HFFc6 (cell line): ENCODE measurements around the gene PPP1R12B. TPM values are rescaled to one million over a fixed set of nuclear protein-coding genes. Genes with fewer than 3 reads are reported as not detected.
"Not testable (repeated sequence)": the region's sequence is repeated elsewhere in the genome, so short reads cannot be mapped to it uniquely, and the experiment has no call there.

ENCODE experiments used
- DNase-seq: peaks from one replicate; pipeline ENCODE4 v3.0.0-alpha.2; 2018
- H3K27ac Mint-ChIP-seq: 2 replicates; pipeline ENCODE4 v1.8.0; 2020; ENCODE audit warnings: mild to moderate bottlenecking, mixed read lengths
- H3K27me3 Mint-ChIP-seq: 2 replicates; pipeline ENCODE4 v1.8.0; 2021; ENCODE audit warnings: mild to moderate bottlenecking, moderate library complexity, mixed read lengths; ENCODE audit not compliant: insufficient read depth
- H3K36me3 Mint-ChIP-seq: 2 replicates; pipeline ENCODE4 v1.8.0; 2021; ENCODE audit warnings: low read depth, mixed read lengths
- H3K4me1 Mint-ChIP-seq: 2 replicates; pipeline ENCODE4 v1.8.0; 2020; ENCODE audit warnings: low read depth, mixed read lengths
- H3K4me3 Mint-ChIP-seq: 2 replicates; pipeline ENCODE4 v1.8.0; 2020; ENCODE audit warnings: mild to moderate bottlenecking, moderate library complexity, mixed read lengths
- H3K9me3 Mint-ChIP-seq: 2 replicates; pipeline ENCODE4 v1.8.0; 2020; ENCODE audit warnings: mild to moderate bottlenecking, mixed read lengths
- total RNA-seq, 6 experiments: library from RNA; stranded (reverse); fragmentation: NEBNext Ultra II Directional; extraction: Animal tissue kit (Norgen Biotek cat#: 25700); gene quantifications; 2 replicates in 1 of 6; 3 replicates in 5 of 6; pipeline ENCODE4 v1.2.3, GENCODE V29; 2021
- TF ChIP-seq, protein P1 (sequence below): fragments of 200-600 bp; sonication (generic); IDR thresholded peaks from 2 replicates; pipeline ENCODE4 v1.5.0; 2021; ENCODE audit warnings: antibody characterized with exemption, mild to moderate bottlenecking

The PPP1R12B gene
- total RNA-seq, 6 experiments from 2014 or later = 5.3 to 9.9 (median 6.9) TPM

DNA sequence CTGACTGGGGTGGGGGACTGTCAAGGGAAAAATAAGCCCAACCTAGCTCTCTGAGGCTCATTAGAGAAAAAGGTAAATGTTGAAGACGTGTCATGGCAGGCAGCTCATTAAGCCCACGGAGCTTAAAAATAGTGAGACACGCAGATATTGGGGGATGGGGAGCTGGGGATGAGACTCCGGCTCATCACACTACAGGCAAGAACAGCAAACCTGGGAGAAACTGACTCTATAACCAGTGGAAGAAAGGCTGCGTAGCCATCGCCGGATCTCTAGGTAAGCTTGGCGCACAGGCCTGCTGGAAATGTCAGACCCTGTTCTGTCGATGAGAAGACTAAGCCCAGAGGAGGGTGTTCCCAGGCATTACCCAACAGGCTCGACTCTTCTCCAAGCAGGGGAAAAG is 283.7 kb downstream of the PPP1R12B start:
- TF ChIP-seq, protein P1, sequence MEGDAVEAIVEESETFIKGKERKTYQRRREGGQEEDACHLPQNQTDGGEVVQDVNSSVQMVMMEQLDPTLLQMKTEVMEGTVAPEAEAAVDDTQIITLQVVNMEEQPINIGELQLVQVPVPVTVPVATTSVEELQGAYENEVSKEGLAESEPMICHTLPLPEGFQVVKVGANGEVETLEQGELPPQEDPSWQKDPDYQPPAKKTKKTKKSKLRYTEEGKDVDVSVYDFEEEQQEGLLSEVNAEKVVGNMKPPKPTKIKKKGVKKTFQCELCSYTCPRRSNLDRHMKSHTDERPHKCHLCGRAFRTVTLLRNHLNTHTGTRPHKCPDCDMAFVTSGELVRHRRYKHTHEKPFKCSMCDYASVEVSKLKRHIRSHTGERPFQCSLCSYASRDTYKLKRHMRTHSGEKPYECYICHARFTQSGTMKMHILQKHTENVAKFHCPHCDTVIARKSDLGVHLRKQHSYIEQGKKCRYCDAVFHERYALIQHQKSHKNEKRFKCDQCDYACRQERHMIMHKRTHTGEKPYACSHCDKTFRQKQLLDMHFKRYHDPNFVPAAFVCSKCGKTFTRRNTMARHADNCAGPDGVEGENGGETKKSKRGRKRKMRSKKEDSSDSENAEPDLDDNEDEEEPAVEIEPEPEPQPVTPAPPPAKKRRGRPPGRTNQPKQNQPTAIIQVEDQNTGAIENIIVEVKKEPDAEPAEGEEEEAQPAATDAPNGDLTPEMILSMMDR = no peak
- no peaks in the 10 kb centered on the region for H3K36me3 Mint-ChIP-seq
- no peak overlapping the region for H3K27ac Mint-ChIP-seq
- H3K4me1 Mint-ChIP-seq = no peaks in the 10 kb centered on the region
- H3K4me3 Mint-ChIP-seq = no peak overlapping the region
- H3K9me3 Mint-ChIP-seq = no peaks in the 10 kb centered on the region
- peaks cover 49% of the 10 kb centered on the region for H3K27me3 Mint-ChIP-seq
- no peak for DNase-seq

DNA sequence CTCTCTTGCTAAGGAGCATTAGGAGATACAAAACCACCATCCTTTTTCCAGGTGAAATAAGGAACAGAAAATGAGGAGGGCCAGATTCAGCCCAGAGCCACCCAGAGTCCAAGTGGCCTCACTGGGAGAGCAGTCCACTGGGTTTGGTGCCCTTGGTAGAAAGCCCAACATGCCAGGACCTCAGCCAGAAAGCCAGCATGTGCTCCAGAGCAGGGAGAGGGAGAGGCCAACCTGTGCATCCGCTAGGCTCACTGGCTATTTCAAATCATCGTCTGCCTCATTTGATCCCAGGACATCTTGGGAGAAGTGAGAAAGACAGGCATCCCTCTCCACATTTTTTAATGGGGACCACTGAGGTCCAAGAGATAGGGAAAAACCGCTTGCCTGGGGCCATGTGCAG is 287.7 kb downstream of the PPP1R12B start:
- peaks cover 62% of the 10 kb centered on the region for H3K27me3 Mint-ChIP-seq
- peaks cover 31% of the 10 kb centered on the region for H3K4me1 Mint-ChIP-seq
- H3K4me3 Mint-ChIP-seq, DNase-seq, H3K36me3 Mint-ChIP-seq, H3K27ac Mint-ChIP-seq, H3K9me3 Mint-ChIP-seq: not testable (repeated sequence)

DNA sequence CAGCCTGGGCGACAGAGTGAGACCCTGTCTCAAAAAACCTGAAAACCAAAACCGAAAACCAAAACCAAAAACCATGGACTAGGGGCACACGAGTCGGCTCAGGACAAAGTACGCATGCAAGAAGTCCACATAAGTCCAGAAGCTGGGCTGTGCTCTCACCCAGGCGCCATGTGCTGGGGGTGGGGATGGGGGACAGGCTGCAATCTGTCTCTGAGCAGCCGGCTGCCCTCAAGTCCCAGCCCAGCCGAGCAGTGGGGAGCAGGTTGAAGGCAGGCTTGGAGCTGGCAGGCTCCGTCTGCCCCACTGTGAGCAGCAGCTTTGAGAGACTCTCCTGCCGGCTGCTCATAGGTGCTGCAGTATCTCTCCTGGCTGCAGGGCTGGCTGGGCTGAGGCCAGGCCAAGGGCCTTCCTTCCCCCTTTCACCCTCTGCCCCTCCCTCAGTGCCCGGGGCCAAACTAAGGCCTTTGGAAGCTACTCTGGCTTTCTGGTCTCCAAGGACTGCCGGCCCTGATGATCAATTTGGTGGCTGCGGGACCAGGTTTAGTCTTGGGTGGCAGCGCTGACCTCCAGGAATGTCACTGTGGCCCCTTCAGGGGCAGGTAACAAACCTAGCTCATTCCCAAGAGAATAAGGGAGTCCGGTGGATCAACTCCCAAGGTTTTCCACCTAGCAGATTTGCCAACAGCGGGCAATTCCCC is 289.0 kb downstream of the PPP1R12B start:
- not testable (repeated sequence) for H3K9me3 Mint-ChIP-seq
- H3K27me3 Mint-ChIP-seq = peaks cover 59% of the 10 kb centered on the region

DNA sequence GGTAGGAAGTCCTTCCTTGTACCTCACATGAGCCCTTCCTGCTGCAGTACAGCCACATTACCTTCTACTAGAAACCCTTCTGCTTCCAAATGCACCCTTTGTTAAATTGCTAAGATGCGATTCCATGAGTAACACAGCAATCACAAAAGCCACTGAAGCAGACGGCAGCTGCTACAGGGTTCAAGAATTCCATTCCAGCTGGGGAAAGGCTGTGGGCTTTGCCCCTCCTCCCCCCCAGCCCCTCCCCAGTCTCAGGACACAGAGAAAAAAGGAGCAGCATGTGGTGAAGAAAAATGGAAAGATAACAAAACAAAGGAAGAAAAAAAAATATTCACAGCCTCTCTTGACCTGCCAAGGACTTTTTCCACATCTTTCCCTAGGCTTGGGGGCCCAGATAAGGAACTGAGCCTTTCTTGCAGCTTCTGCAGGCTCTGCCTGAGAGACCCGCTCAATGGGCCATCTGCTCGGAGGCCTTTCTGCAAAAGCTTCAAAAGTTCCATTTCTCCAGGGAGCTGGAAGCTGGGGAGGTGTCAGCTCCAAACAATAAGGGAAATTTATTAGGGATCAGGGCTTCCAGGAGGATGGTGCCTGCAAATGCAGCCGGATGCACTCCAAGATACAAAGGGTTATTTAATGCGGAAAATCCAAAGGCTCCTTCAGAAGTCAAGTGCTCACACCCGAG is 289.7 kb downstream of the PPP1R12B start:
- no peak for DNase-seq
- Mint-ChIP-seq H3K9me3 (no peaks in the 10 kb centered on the region), H3K4me3 (no peak overlapping the region), H3K27ac (no peak overlapping the region), H3K27me3 (peaks cover 62% of the 10 kb centered on the region), H3K36me3 (no peaks in the 10 kb centered on the region), H3K4me1 (peaks cover 31% of the 10 kb centered on the region)
- TF ChIP-seq, protein P1 = no peak

More for the DNA sequence above, 289.0 kb downstream of the PPP1R12B start:
- not testable (repeated sequence) for H3K36me3 Mint-ChIP-seq, H3K4me3 Mint-ChIP-seq, H3K27ac Mint-ChIP-seq, DNase-seq
- peaks cover 31% of the 10 kb centered on the region for H3K4me1 Mint-ChIP-seq

DNA sequence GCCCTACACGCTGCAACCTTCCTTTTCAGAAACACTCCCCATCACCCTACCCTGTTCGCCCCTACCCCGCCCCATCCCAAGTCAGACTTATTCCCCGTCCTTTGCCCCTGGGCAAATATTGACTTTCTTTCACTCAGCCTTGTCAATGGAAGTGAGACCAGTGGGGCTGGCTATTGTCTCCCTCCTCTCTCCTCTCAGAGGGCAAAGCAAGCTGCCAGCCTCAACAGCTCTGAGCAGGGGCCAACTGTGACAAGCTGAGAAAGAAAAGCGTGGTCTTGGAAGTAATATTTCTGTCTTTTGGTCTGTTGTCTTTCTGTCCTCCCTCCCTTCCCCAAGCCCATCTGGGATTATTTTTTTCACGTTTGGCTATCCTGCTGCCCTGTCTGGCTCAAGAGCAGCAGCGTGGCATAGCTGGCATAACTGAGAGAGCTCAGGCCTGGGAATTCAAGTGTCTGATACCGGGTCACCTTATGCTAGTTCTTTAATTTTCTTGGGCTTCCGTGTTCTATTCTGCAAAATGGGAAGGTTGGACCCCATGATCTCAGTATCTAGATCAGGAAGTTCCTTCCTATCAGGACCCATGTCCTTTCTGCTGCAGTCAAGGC is 290.3 kb downstream of the PPP1R12B start:
- H3K4me3 Mint-ChIP-seq = peak overlapping the region; percentile 45
- peaks cover 61% of the 10 kb centered on the region for H3K27me3 Mint-ChIP-seq
- H3K9me3 Mint-ChIP-seq, DNase-seq, H3K36me3 Mint-ChIP-seq, H3K27ac Mint-ChIP-seq: not testable (repeated sequence)
- peaks cover 31% of the 10 kb centered on the region for H3K4me1 Mint-ChIP-seq

DNA sequence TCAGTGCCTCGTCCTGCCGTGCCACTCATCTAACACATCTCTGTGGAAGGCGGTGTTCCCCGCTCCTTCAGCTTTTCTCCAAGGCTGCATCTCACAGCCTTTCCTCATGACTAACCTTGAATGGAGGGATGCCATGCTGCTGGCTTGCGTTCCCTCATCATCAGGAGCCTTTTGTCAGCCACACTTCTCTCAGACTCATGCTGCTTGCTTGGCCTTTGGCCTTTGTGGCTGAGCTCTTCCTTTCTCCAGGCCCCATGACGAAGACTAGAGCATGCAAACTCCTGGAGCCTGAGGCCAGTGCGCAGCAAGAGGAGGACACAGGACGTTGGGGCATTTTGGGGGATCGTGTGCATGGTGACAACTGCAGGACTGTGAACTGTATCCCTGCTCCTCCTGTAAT is 291.0 kb downstream of the PPP1R12B start:
- Mint-ChIP-seq H3K27me3 (peaks cover 67% of the 10 kb centered on the region), H3K9me3 (no peaks in the 10 kb centered on the region), H3K27ac (peak overlapping the region; percentile 22), H3K4me3 (peak overlapping the region; percentile 45), H3K4me1 (peaks cover 31% of the 10 kb centered on the region), H3K36me3 (no peaks in the 10 kb centered on the region)
- peak; percentile 91 for DNase-seq
- TF ChIP-seq, protein P1 = no peak

DNA sequence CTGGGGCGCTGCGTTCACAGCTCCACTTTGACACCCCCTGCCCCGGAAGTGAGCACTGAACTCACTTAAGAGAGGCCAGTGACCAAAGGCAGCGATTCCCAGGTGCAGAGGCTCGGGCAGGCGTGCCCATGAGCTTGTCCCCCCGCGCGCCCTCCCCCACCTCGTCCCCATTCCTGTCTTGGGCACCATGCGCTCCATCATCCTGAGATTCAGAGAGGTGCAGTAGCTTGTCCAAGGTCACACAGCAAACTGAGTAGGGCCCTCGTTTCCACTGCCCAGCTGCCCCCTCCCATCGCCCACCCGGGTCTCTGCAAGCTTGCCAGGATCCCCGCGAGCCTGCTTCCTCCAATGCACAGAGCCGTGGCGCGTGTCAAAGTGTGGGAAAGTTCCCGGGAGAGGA is 293.7 kb downstream of the PPP1R12B start:
- H3K4me1 Mint-ChIP-seq = peaks cover 31% of the 10 kb centered on the region
- TF ChIP-seq, protein P1 = no peak
- no peaks in the 10 kb centered on the region for H3K36me3 Mint-ChIP-seq
- no peak for DNase-seq
- no peaks in the 10 kb centered on the region for H3K9me3 Mint-ChIP-seq
- H3K4me3 Mint-ChIP-seq = no peak overlapping the region
- H3K27ac Mint-ChIP-seq = no peak overlapping the region
- H3K27me3 Mint-ChIP-seq = peaks cover 75% of the 10 kb centered on the region
